ENCODE measurements around the gene SEMA3E.

DNA sequence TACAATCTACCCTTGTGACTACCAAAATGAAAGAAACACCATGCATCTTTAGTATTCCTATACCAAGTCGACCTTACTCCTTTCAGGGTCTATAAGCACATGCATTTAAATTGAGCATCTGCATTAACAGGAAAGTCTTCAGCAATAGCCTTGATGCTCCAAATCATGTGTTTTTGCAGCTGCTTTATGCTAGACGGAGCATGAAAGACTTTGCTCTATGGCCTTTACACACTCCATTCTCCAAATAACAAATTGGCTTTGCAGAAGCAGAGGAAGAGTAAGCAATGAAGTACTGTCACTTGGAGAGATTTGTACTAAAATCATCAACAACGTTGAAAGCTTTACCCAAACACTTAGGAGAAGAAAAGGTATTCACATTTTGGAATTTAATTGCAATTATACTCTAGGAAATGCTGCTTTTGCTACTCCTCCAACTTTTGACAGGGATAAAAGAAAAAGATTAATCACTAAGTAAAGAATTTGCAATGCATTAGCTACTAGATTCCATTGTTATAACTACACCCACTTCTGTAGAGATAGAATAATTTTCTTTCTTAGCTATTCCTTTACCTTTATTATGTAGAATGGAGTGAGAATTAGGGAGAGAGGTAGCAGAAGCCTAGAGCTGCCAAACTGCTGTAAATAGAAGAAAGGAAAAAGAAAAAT, 131.8 kb downstream of the SEMA3E start:
- no peak for TF ChIP-seq POLR2A (IDR thresholded peaks at IDR 0.05)
- TF ChIP-seq, protein P1, sequence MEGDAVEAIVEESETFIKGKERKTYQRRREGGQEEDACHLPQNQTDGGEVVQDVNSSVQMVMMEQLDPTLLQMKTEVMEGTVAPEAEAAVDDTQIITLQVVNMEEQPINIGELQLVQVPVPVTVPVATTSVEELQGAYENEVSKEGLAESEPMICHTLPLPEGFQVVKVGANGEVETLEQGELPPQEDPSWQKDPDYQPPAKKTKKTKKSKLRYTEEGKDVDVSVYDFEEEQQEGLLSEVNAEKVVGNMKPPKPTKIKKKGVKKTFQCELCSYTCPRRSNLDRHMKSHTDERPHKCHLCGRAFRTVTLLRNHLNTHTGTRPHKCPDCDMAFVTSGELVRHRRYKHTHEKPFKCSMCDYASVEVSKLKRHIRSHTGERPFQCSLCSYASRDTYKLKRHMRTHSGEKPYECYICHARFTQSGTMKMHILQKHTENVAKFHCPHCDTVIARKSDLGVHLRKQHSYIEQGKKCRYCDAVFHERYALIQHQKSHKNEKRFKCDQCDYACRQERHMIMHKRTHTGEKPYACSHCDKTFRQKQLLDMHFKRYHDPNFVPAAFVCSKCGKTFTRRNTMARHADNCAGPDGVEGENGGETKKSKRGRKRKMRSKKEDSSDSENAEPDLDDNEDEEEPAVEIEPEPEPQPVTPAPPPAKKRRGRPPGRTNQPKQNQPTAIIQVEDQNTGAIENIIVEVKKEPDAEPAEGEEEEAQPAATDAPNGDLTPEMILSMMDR (IDR thresholded peaks at IDR 0.05), result no peak
